Peyer's patch (tissue), 4 donors: ENCODE measurements around the gene GPR139. TPM values are rescaled to one million over a fixed set of nuclear protein-coding genes. Genes with fewer than 3 reads are reported as not detected.

Source experiments
- DNase-seq, 3 donors: peaks; one replicate each; pipeline ENCODE4 v3.0.0-alpha.2; 2017 to 2019
- H3K27ac ChIP-seq, 4 donors: fragments of 200-600 bp; sonication (generic); one replicate each; pipeline ENCODE4 v1.5.1; 2016 to 2019
- H3K27me3 ChIP-seq, 2 donors: fragments of 200-600 bp; sonication (generic); one replicate each; pipeline ENCODE4 v1.5.1; 2019
- H3K36me3 ChIP-seq, 3 donors: fragments of 200-600 bp; sonication (generic); one replicate each; pipeline ENCODE4 v1.5.1; 2016 to 2019
- H3K4me1 ChIP-seq, 4 donors: fragments of 200-600 bp; sonication (generic); one replicate each; pipeline ENCODE4 v1.5.1; 2016 to 2019
- H3K4me3 ChIP-seq, 4 donors: fragments of 200-600 bp; sonication (generic); 1 replicate in 3 of 4; 2 replicates in 1 of 4; pipeline ENCODE4 v1.5.1; 2016 to 2019; ENCODE audit warnings: mild to moderate bottlenecking in 1 of 4
- H3K9me3 ChIP-seq, 4 donors: fragments of 200-600 bp; sonication (generic); one replicate each; pipeline ENCODE4 v1.5.1; 2016 to 2019; ENCODE audit warnings: mild to moderate bottlenecking in 1 of 4
- POLR2A ChIP-seq, 2 donors: fragments of 450-650 bp; IDR thresholded peaks; one replicate each; pipeline ENCODE4 v1.5.1; 2017; ENCODE audit warnings: antibody characterized with exemption in 2 of 2, mild to moderate bottlenecking in 2 of 2, moderate library complexity in 2 of 2
- total RNA-seq, 4 donors: library from RNA; depleted of rRNA; stranded (reverse); fragments of >200 nt; gene quantifications; one replicate each; pipeline ENCODE4 v1.1.0, GENCODE V29; 2016
- TF ChIP-seq, protein P1 (sequence below), 6 experiments: fragments of 450-650 bp in 4 of 6; fragments of 200-600 bp in 2 of 6; sonication (generic) in 1 of 6; IDR thresholded peaks; one replicate each; pipeline ENCODE4 v1.5.1; 2017 to 2019; ENCODE audit warnings: antibody characterized with exemption in 6 of 6, mild to moderate bottlenecking in 3 of 6, moderate library complexity in 1 of 6

The GPR139 gene
- total RNA-seq, 4 donors from 2014 or later, result not detected

DNA sequence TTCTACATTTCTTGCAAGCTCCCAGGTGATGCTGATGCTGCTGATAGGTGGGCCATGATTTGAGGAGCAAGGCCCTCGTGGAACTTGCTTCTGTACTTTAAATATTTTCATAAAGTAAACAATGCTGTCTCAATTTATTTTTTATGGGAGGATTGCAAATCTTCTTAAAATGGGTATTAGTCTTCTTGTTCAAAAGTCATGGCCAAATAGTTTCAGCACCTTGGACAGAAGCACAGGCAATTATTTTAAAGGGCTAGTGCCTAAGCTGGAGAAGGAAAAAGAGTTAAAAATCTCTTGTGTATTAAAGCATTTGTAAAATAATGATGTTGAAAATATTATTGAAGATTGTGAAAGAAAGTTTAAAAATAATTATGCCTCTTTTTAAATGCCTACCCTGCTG, 50.5 kb downstream of the GPR139 start:
- no peak overlapping the region for H3K4me3 ChIP-seq
- H3K4me1 ChIP-seq, result no peaks in the 10 kb centered on the region
- H3K9me3 ChIP-seq, result no peaks in the 10 kb centered on the region
- DNase-seq, result no peak
- TF ChIP-seq POLR2A (IDR thresholded peaks at IDR 0.05), result no peak
- TF ChIP-seq, protein P1, sequence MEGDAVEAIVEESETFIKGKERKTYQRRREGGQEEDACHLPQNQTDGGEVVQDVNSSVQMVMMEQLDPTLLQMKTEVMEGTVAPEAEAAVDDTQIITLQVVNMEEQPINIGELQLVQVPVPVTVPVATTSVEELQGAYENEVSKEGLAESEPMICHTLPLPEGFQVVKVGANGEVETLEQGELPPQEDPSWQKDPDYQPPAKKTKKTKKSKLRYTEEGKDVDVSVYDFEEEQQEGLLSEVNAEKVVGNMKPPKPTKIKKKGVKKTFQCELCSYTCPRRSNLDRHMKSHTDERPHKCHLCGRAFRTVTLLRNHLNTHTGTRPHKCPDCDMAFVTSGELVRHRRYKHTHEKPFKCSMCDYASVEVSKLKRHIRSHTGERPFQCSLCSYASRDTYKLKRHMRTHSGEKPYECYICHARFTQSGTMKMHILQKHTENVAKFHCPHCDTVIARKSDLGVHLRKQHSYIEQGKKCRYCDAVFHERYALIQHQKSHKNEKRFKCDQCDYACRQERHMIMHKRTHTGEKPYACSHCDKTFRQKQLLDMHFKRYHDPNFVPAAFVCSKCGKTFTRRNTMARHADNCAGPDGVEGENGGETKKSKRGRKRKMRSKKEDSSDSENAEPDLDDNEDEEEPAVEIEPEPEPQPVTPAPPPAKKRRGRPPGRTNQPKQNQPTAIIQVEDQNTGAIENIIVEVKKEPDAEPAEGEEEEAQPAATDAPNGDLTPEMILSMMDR (IDR thresholded peaks at IDR 0.05), result no peak
- H3K27me3 ChIP-seq, result no peaks in the 10 kb centered on the region
- no peaks in the 10 kb centered on the region for H3K36me3 ChIP-seq
- H3K27ac ChIP-seq, result no peak overlapping the region

DNA sequence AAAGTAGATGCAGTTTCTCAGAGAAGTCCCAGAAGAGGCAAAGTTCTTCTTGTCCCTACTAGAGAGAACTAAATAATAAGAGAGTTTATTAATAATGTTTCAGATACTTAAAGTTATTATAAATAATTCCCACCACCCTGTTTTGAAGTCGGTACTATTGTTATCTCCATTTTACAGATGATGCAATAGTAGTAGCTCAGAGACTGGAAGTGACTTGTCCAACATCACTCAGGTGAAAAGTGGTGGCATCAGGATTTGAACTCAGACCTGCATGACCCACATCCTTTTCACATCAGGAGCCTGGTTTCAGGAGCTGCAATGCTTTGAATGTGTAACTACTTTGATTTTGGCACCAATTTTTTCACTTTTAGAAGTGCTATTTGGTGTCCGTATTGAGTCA, 52.7 kb downstream of the GPR139 start:
- no peaks in the 10 kb centered on the region for H3K27me3 ChIP-seq
- no peaks in the 10 kb centered on the region for H3K9me3 ChIP-seq
- no peaks in the 10 kb centered on the region for H3K4me1 ChIP-seq
- TF ChIP-seq, protein P1 (IDR thresholded peaks at IDR 0.05), result no peak
- TF ChIP-seq POLR2A (IDR thresholded peaks at IDR 0.05), result no peak
- no peaks in the 10 kb centered on the region for H3K36me3 ChIP-seq
- no peak for DNase-seq
- H3K4me3 ChIP-seq, result no peak overlapping the region
- no peak overlapping the region for H3K27ac ChIP-seq

DNA sequence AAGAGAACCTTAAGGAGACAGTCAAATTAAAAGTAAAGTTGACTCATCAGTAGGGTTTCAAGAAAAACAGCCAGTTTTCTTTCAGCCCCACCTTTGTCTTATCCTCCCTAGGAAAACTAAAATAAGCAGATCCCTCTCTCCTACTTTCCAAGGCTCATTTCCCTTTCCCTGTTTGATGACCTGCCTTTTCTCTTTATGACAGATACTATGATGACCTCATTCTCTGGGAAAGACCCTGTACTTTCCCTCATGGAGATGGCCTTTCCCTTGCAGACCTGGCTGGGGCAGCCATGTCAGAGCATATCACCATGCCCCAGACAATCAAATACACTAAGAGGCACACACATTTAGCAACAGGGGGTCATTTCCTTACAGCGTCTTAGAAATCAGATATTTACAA, 53.6 kb downstream of the GPR139 start:
- Histone ChIP-seq H3K4me3 (no peak overlapping the region), H3K27me3 (no peaks in the 10 kb centered on the region), H3K9me3 (no peaks in the 10 kb centered on the region), H3K27ac (no peak overlapping the region), H3K4me1 (no peaks in the 10 kb centered on the region), H3K36me3 (no peaks in the 10 kb centered on the region)
- no peak for DNase-seq
- TF ChIP-seq, protein P1 (IDR thresholded peaks at IDR 0.05), result no peak

DNA sequence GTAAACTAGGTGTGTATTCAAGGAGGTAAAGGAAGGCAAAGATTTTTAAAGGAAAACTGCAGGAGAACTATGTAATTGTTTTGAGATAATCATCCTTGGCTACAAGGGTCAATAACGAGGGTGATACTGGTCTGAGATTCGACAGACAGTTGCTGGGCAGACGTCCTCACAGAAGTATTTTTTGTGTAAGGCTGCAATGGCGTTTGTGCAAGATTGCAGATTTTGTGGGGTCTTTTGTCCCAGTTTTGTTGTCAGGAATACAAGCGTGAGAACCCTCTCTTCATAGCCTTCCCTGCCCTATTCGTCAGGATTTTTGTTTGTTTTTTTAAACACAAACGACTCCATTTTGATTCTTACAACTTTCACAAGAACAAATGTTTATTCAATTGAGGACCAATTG, 57.5 kb downstream of the GPR139 start:
- TF ChIP-seq, protein P1 (IDR thresholded peaks at IDR 0.05), result no peak
- TF ChIP-seq POLR2A (IDR thresholded peaks at IDR 0.05), result no peak
- H3K27me3 ChIP-seq, result no peaks in the 10 kb centered on the region
- H3K27ac ChIP-seq, result no peak overlapping the region
- no peaks in the 10 kb centered on the region for H3K9me3 ChIP-seq
- H3K4me1 ChIP-seq, result no peaks in the 10 kb centered on the region
- H3K36me3 ChIP-seq, result no peaks in the 10 kb centered on the region
- DNase-seq, result no peak
- H3K4me3 ChIP-seq, result no peak overlapping the region

DNA sequence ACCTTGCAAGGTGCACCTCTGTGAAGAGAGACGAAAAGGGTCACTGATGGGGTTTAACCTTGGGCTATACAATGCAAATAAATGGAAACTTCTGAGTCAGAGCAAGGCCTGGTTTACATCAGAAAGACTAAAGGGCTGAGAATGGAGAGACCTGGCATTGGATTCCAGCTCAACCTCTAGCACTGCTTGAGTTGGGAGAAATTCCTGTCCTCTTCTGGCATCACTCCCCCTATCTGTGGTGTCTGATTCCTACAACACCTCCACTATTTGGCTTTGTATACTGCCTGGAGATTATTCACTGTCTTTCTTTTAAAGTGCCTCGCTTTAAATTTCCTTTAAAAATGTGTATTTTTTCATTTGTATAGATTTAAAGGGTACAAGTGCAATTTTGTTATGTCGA, 68.8 kb downstream of the GPR139 start:
- Histone ChIP-seq H3K36me3 (no peaks in the 10 kb centered on the region), H3K9me3 (no peaks in the 10 kb centered on the region), H3K4me3 (no peak overlapping the region), H3K27me3 (no peaks in the 10 kb centered on the region), H3K4me1 (no peaks in the 10 kb centered on the region), H3K27ac (no peak overlapping the region)
- TF ChIP-seq, protein P1 (IDR thresholded peaks at IDR 0.05), result no peak
- no peak for TF ChIP-seq POLR2A (IDR thresholded peaks at IDR 0.05)
- no peak for DNase-seq

DNA sequence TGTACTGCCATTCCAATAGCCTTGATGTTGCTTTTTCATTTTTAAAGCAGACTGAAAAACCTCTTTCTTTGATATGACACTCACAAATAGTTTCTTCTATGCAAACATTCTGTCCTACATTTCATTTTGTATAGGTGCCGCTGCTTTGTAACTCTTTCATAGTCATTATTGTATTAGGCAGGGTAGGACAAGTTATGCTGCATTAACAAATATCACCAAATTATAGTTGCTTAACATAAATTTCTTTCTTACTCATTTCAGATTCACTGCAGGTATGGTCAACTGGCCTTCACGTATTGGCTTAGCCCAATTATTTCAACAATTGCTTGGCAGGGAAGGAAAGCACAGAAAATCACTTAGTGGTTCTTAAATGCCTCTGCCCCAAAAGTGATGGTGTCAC, 70.8 kb downstream of the GPR139 start:
- H3K4me1 ChIP-seq, result no peaks in the 10 kb centered on the region
- no peak overlapping the region for H3K27ac ChIP-seq
- TF ChIP-seq POLR2A (IDR thresholded peaks at IDR 0.05), result no peak
- TF ChIP-seq, protein P1 (IDR thresholded peaks at IDR 0.05), result no peak
- no peaks in the 10 kb centered on the region for H3K27me3 ChIP-seq
- no peaks in the 10 kb centered on the region for H3K9me3 ChIP-seq
- no peak overlapping the region for H3K4me3 ChIP-seq
- H3K36me3 ChIP-seq, result no peaks in the 10 kb centered on the region
- no peak for DNase-seq
